ENCODE measurements around the gene QRSL1. TPM values are rescaled to one million over a fixed set of nuclear protein-coding genes. Genes with fewer than 3 reads are reported as not detected.

The QRSL1 gene
- total RNA-seq, 3 donors from 2014 or later, result 7.4 to 17.1 (median 9.2) TPM

- H3K36me3 ChIP-seq, result no peaks in the 10 kb centered on the region
- H3K9me3 ChIP-seq, result no peaks in the 10 kb centered on the region
- intact Hi-C loops (cut with DNase I; ENCODE audit: low total_unique reads), result no loop called here
These were observed 13.7 kb downstream of the QRSL1 start for GRCh38 chr6:106643061-106643460.

GRCh38 chr6:106648651-106649308 is 19.4 kb downstream of the QRSL1 start:
- no peaks in the 10 kb centered on the region for H3K9me3 ChIP-seq
- no peaks in the 10 kb centered on the region for H3K4me1 ChIP-seq
- no peak for DNase-seq (ENCODE audit: low spot score in 2 of 2)
- no peaks in the 10 kb centered on the region for H3K36me3 ChIP-seq
- H3K27me3 ChIP-seq, result no peaks in the 10 kb centered on the region
- intact Hi-C loops (cut with DNase I; ENCODE audit: low total_unique reads), result no loop called here
- TF ChIP-seq CTCF (IDR thresholded peaks at IDR 0.05), result no peak
- TF ChIP-seq POLR2A (IDR thresholded peaks at IDR 0.05), result no peak
- no peak for TF ChIP-seq POLR2AphosphoS5 (IDR thresholded peaks at IDR 0.05)
- H3K27ac ChIP-seq, result no peak overlapping the region
- H3K4me3 ChIP-seq, result no peak overlapping the region

More at GRCh38 chr6:106643061-106643460, 13.7 kb downstream of the QRSL1 start:
- no peak overlapping the region for H3K4me3 ChIP-seq
- no peak for TF ChIP-seq POLR2AphosphoS5 (IDR thresholded peaks at IDR 0.05)
- TF ChIP-seq CTCF (IDR thresholded peaks at IDR 0.05), result no peak
- no peak for TF ChIP-seq POLR2A (IDR thresholded peaks at IDR 0.05)
- no peaks in the 10 kb centered on the region for H3K4me1 ChIP-seq
- no peaks in the 10 kb centered on the region for H3K27me3 ChIP-seq
- H3K27ac ChIP-seq, result no peak overlapping the region
- DNase-seq (ENCODE audit: low spot score in 2 of 2), result no peak

GRCh38 chr6:106658469-106658868 is 29.1 kb downstream of the QRSL1 start:
- H3K9me3 ChIP-seq, result peaks cover 7 to 12% of the 10 kb centered on the region in 2 donors
- no peak for DNase-seq (ENCODE audit: low spot score in 2 of 2)
- intact Hi-C loops (cut with DNase I; ENCODE audit: low total_unique reads), result no loop called here

GRCh38 chr6:106659859-106660258 is 30.5 kb downstream of the QRSL1 start:
- Histone ChIP-seq H3K4me3 (no peak overlapping the region), H3K36me3 (peaks cover 5% of the 10 kb centered on the region), H3K4me1 (no peaks in the 10 kb centered on the region), H3K27me3 (no peaks in the 10 kb centered on the region), H3K27ac (no peak overlapping the region), H3K9me3 (peaks cover 7 to 12% of the 10 kb centered on the region in 2 donors)
- no peak for DNase-seq (ENCODE audit: low spot score in 2 of 2)
- TF ChIP-seq POLR2AphosphoS5 (IDR thresholded peaks at IDR 0.05), result no peak
- TF ChIP-seq POLR2A (IDR thresholded peaks at IDR 0.05), result no peak
- TF ChIP-seq CTCF (IDR thresholded peaks at IDR 0.05), result no peak
- intact Hi-C loops (cut with DNase I; ENCODE audit: low total_unique reads), result no loop called here

More at GRCh38 chr6:106658469-106658868, 29.1 kb downstream of the QRSL1 start:
- Histone ChIP-seq H3K4me1 (no peaks in the 10 kb centered on the region), H3K27me3 (no peaks in the 10 kb centered on the region), H3K27ac (no peak overlapping the region), H3K4me3 (no peak overlapping the region), H3K36me3 (peaks cover 5% of the 10 kb centered on the region)
- no peak for TF ChIP-seq CTCF (IDR thresholded peaks at IDR 0.05)
- no peak for TF ChIP-seq POLR2AphosphoS5 (IDR thresholded peaks at IDR 0.05)
- TF ChIP-seq POLR2A (IDR thresholded peaks at IDR 0.05), result no peak

- H3K36me3 ChIP-seq, result no peaks in the 10 kb centered on the region
- peaks cover 7 to 12% of the 10 kb centered on the region in 2 donors for H3K9me3 ChIP-seq
- peak overlapping the region in 1 of 2 donors; percentile 47 for H3K27ac ChIP-seq
- no peaks in the 10 kb centered on the region for H3K27me3 ChIP-seq
- TF ChIP-seq POLR2AphosphoS5 (IDR thresholded peaks at IDR 0.05) (no peak), POLR2A (IDR thresholded peaks at IDR 0.05) (no peak), CTCF (IDR thresholded peaks at IDR 0.05) (no peak)
- no peaks in the 10 kb centered on the region for H3K4me1 ChIP-seq
- no peak for DNase-seq (ENCODE audit: low spot score in 2 of 2)
- H3K4me3 ChIP-seq, result no peak overlapping the region
- intact Hi-C loops (cut with DNase I; ENCODE audit: low total_unique reads), result loop anchor here (2.0 kb wide), 1 partner anchor 32 kb away; no protein-coding TSS in a partner anchor
These were observed 33.1 kb downstream of the QRSL1 start for GRCh38 chr6:106662458-106662857.

Data from breast epithelium (tissue), 4 donors.